Common myeloid progenitor, CD34-positive (primary cell): ENCODE results near the gene TRIM41.

Experiments
- CTCF ChIA-PET: fragments of 350-600 bp; sonication (Branson Sonifier 250); formaldehyde crosslinking; loops from one replicate; lab custom pipeline; 2021; ENCODE audit warnings: antibody characterized with exemption; lab: Charles Lee
- POLR2A ChIA-PET: fragments of 350-600 bp; sonication (Branson Sonifier 250); formaldehyde crosslinking; loops from one replicate; lab custom pipeline; 2021; ENCODE audit warnings: antibody characterized with exemption; lab: Charles Lee
- DNase-seq, 3 donors: peaks; one replicate each; pipeline versions ENCODE4 v3.0.0 to v3.0.0-alpha.2; 2013
- H3K27ac ChIP-seq, 2 experiments: 1 replicate in 1 of 2; 2 replicates in 1 of 2; pipeline ENCODE4 v1.7.0; 2013; ENCODE audit warnings: inconsistent platforms in 2 of 2, low read length in 2 of 2, mild to moderate bottlenecking in 2 of 2, low read depth in 1 of 2, moderate library complexity in 1 of 2; ENCODE audit not compliant: severe bottlenecking in 2 of 2, insufficient read depth in 1 of 2, poor library complexity in 1 of 2
- H3K27me3 ChIP-seq, 5 experiments: replicated peaks in 2 of 5; 1 replicate in 3 of 5; 2 replicates in 2 of 5; pipeline versions ENCODE4 v1.6.1 to v1.7.0; 2013; ENCODE audit warnings: low read length in 4 of 5, mild to moderate bottlenecking in 2 of 5, moderate library complexity in 2 of 5, inconsistent platforms in 1 of 5; ENCODE audit not compliant: insufficient read depth in 5 of 5, control insufficient read depth in 4 of 5
- H3K36me3 ChIP-seq, 4 experiments: 1 replicate in 2 of 4; 2 replicates in 2 of 4; pipeline versions ENCODE4 v1.6.1 to v1.7.0; 2013; ENCODE audit warnings: low read length in 3 of 4, control low read depth in 1 of 4, mild to moderate bottlenecking in 1 of 4; ENCODE audit not compliant: control insufficient read depth in 4 of 4, insufficient read depth in 4 of 4
- H3K4me1 ChIP-seq, 4 experiments: 1 replicate in 3 of 4; 2 replicates in 1 of 4; pipeline versions ENCODE4 v1.6.1 to v1.7.1; 2013; ENCODE audit warnings: low read length in 3 of 4, mild to moderate bottlenecking in 3 of 4, control low read depth in 1 of 4, inconsistent platforms in 1 of 4, moderate library complexity in 1 of 4; ENCODE audit not compliant: control insufficient read depth in 4 of 4, insufficient read depth in 4 of 4; ENCODE audit errors: control extremely low read depth in 1 of 4
- H3K4me3 ChIP-seq, 7 experiments: 1 replicate in 4 of 7; 2 replicates in 3 of 7; pipeline versions ENCODE4 v1.5.1 to v1.7.0; 2013; ENCODE audit warnings: mild to moderate bottlenecking in 7 of 7, low read length in 6 of 7, moderate library complexity in 6 of 7, inconsistent platforms in 2 of 7, low read depth in 2 of 7, control low read depth in 1 of 7; ENCODE audit not compliant: insufficient read depth in 4 of 7, control insufficient read depth in 1 of 7; ENCODE audit errors: extremely low read depth in 1 of 7
- H3K9me3 ChIP-seq, 5 experiments: 1 replicate in 4 of 5; 2 replicates in 1 of 5; pipeline versions ENCODE4 v1.6.1 to v1.7.1; 2013; ENCODE audit warnings: low read length in 4 of 5, mild to moderate bottlenecking in 2 of 5, inconsistent platforms in 1 of 5, low read depth in 1 of 5, moderate library complexity in 1 of 5; ENCODE audit not compliant: control insufficient read depth in 4 of 5, insufficient read depth in 2 of 5; ENCODE audit errors: control extremely low read depth in 1 of 5
- WGBS: methylation state at CpG from one replicate; pipeline ENCODE4 v1.1.5; 2013; ENCODE audit not compliant: insufficient coverage; 5-methylcytosine and 5-hydroxymethylcytosine counted together

The TRIM41 gene

GRCh38 chr5:181235689-181236366, 12.7 kb downstream of the TRIM41 start:
- WGBS = 100% methylated on average over 2 of the region's 5 CpGs
- Histone ChIP-seq H3K4me3 (no peak overlapping the region), H3K27me3 (no peaks in the 10 kb centered on the region), H3K27ac (no peak overlapping the region), H3K36me3 (peaks cover 34 to 96% (median 77%) of the 10 kb centered on the region in 4 experiments), H3K9me3 (no peaks in the 10 kb centered on the region), H3K4me1 (no peaks in the 10 kb centered on the region)
- no peak for DNase-seq
- CTCF ChIA-PET = interaction anchor here (0.8 to 1.5 kb wide), 3 partner anchors 8 to 51 kb away, joined by 4 to 6 read pairs (median 5); partner anchors contain the start of gene RACK1
- POLR2A ChIA-PET = interaction anchor here (1.1 kb wide), 1 partner anchor 11 kb away, joined by 3 read pairs; no protein-coding TSS in a partner anchor

- Histone ChIP-seq H3K27me3 (no peaks in the 10 kb centered on the region), H3K4me3 (no peak overlapping the region), H3K4me1 (peaks cover 0 to 6% (median 2%) of the 10 kb centered on the region in 4 experiments), H3K36me3 (peaks cover 33 to 95% (median 76%) of the 10 kb centered on the region in 4 experiments), H3K9me3 (no peaks in the 10 kb centered on the region), H3K27ac (no peak overlapping the region)
- DNase-seq = no peak
- ChIA-PET CTCF (interaction anchor here (0.9 to 1.3 kb wide), 2 partner anchors 8 to 16 kb away, joined by 4 to 6 read pairs; no protein-coding TSS in a partner anchor), POLR2A (no interaction called here)
- 90% methylated on average over 2 of the region's 6 CpGs for WGBS
Observed at GRCh38 chr5:181236471-181236870, 13.4 kb downstream of the TRIM41 start.

GRCh38 chr5:181236954-181237641, 14.0 kb downstream of the TRIM41 start:
- H3K36me3 ChIP-seq = peaks cover 32 to 96% (median 79%) of the 10 kb centered on the region in 4 experiments
- CTCF ChIA-PET = interaction anchor here (0.9 to 1.3 kb wide), 2 partner anchors 9 to 15 kb away, joined by 4 to 6 read pairs; no protein-coding TSS in a partner anchor
- WGBS = 96% methylated on average over 5 of the region's 10 CpGs

GRCh38 chr5:181237729-181238385, 14.8 kb downstream of the TRIM41 start:
- H3K27ac ChIP-seq = peak overlapping the region in 1 of 2 experiments; percentile 18
- no peaks in the 10 kb centered on the region for H3K9me3 ChIP-seq
- no peaks in the 10 kb centered on the region for H3K27me3 ChIP-seq
- H3K4me1 ChIP-seq = peaks cover 9 to 19% (median 16%) of the 10 kb centered on the region in 4 experiments
- 100% methylated on average over 5 of the region's 5 CpGs for WGBS
- no peak overlapping the region for H3K4me3 ChIP-seq
- ChIA-PET POLR2A (no interaction called here), CTCF (no interaction called here)
- H3K36me3 ChIP-seq = peaks cover 30 to 95% (median 75%) of the 10 kb centered on the region in 4 experiments
- no peak for DNase-seq

More at GRCh38 chr5:181236954-181237641, 14.0 kb downstream of the TRIM41 start:
- Histone ChIP-seq H3K9me3 (no peaks in the 10 kb centered on the region), H3K4me1 (peaks cover 6 to 12% (median 8%) of the 10 kb centered on the region in 4 experiments), H3K27ac (peak overlapping the region in 1 of 2 experiments; percentile 18), H3K4me3 (no peak overlapping the region), H3K27me3 (no peaks in the 10 kb centered on the region)
- DNase-seq = no peak
- POLR2A ChIA-PET = no interaction called here

GRCh38 chr5:181239062-181239663, 16.1 kb downstream of the TRIM41 start:
- CTCF ChIA-PET = interaction anchor here (0.6 to 1.5 kb wide), 2 partner anchors 10 to 23 kb away, joined by 3 to 8 read pairs; no protein-coding TSS in a partner anchor
- H3K9me3 ChIP-seq = no peaks in the 10 kb centered on the region
- POLR2A ChIA-PET = no interaction called here
- H3K27me3 ChIP-seq = no peaks in the 10 kb centered on the region
- H3K36me3 ChIP-seq = peaks cover 30 to 87% (median 66%) of the 10 kb centered on the region in 4 experiments
- no peak overlapping the region for H3K27ac ChIP-seq
- peaks cover 9 to 24% (median 17%) of the 10 kb centered on the region in 4 experiments for H3K4me1 ChIP-seq
- H3K4me3 ChIP-seq = no peak overlapping the region
- DNase-seq = no peak
- WGBS = 100% methylated on average over 9 of the region's 9 CpGs

GRCh38 chr5:181241393-181241975, 18.4 kb downstream of the TRIM41 start:
- DNase-seq = peak; percentile 39 to 64 (median 57)
- Histone ChIP-seq H3K27ac (peak overlapping the region; percentile 92 to 96), H3K4me3 (peak overlapping the region in 5 of 7 experiments; percentile 7 to 99 (median 97)), H3K4me1 (peaks cover 15 to 41% (median 32%) of the 10 kb centered on the region in 4 experiments), H3K27me3 (no peaks in the 10 kb centered on the region), H3K9me3 (no peaks in the 10 kb centered on the region), H3K36me3 (peaks cover 24 to 64% (median 46%) of the 10 kb centered on the region in 4 experiments)
- ChIA-PET CTCF (interaction anchor here (0.8 to 2.0 kb wide), 3 partner anchors 10 to 52 kb away, joined by 3 to 6 read pairs (median 4); no protein-coding TSS in a partner anchor), POLR2A (interaction anchor here (0.6 to 0.7 kb wide), 2 partner anchors 19 to 1544 kb away, joined by 3 read pairs; no protein-coding TSS in a partner anchor)
- WGBS = 77% methylated on average over 3 of the region's 6 CpGs
